ENCODE results near the gene NOPCHAP1.

NOPCHAP1 gene

DNA sequence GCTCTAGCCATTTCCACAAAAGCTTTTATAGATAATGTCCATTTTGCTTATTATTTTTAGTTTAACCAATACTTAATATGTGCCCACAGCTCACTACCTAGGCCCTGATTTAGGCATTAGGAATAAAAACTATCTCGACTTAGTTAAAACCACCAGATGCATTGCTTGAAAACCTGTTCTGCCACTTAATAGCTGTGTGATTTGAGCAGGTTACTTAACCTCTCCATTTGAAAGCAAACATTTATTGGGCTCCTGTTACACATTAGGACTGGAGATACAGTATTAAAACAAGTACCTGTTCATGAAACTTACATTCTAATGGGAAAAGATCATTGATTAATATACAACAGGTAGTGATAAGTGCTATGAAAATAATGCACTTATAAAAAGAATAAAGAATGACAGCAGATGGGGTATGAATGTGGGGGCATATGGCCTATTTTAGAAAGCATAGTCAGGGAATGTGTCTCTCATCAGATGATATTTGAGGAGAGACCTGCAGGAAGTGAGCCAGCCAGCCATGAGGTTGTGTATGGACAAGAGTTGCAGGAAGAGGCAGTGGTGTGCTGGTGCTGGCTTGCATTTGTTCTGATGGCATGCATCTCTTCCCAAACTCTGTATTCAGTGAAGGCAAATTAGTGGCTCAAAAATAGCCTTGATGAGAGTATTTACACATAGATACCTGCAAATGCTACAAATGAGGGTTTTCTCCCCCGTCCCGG is 34.3 kb downstream of the NOPCHAP1 start:
- no peak for DNase-seq (ENCODE audit: low read depth)

GRCh38 chr12:105024928-105025327 is 38.8 kb downstream of the NOPCHAP1 start:
- DNase-seq (ENCODE audit: low read depth), result no peak

- DNase-seq (ENCODE audit: low read depth), result no peak
These were observed 39.8 kb downstream of the NOPCHAP1 start for GRCh38 chr12:105025890-105026289.

- DNase-seq (ENCODE audit: low read depth), result no peak
These were observed 40.3 kb downstream of the NOPCHAP1 start for GRCh38 chr12:105026411-105026810.

- DNase-seq (ENCODE audit: low read depth), result no peak
These were observed 45.0 kb downstream of the NOPCHAP1 start for GRCh38 chr12:105030820-105031807.

DNA sequence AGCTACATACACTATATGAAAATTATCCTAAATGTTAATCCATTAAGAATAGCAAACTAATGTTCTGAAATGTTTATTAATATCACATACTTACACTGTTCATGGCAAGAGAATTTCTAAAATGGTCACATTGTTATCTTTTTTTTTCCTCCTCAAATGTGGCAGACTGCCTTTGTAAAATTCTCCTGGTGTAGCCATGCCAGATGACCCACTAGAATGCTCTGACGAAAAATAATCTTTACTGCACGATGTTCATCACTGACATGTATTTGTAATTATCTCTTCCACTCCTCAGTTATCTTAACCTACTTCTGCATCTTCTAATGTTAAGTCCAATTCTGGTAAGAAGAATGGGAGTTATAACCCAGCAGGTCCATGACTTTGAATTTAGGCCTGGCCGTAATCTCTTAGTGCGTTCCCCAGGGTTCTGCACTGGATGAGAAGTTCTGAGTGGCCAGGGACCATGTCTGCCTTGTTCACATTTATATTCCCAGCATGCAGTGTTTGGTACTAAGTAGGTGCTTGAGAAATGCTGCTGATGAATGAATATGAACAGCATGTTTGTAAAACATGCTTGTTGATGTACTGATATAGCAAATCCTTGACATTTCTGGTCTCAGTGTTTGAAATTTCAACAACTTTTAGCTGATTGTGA is 46.7 kb downstream of the NOPCHAP1 start:
- DNase-seq (ENCODE audit: low read depth), result no peak

DNA sequence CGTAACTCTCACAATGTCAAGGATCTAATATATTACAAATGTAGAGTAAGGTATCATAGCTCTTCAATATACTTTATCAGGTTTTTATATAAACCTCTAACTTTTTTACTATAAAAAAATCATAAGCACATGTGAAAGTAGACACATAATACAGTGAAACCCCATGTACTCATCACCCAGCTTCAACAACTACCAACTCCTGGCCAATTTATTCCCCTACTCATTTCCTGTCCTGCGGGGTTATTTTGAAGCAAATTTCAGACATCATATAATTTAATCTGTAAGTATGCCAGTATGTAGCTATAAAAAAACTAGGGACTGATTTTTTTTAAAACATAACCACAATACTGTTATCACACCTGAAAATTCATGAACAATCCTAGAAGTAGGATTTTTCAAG is 47.7 kb downstream of the NOPCHAP1 start:
- DNase-seq (ENCODE audit: low read depth), result no peak

Measured in activated T-helper 9 cell treated with anti-CD3 and anti-CD28 coated beads, Interleukin-2, amount 50 U/mL, for 16 hours (primary cell).